ENCODE measurements around the gene PTCD1. TPM values are rescaled to one million over a fixed set of nuclear protein-coding genes. Genes with fewer than 3 reads are reported as not detected.
"Not testable (repeated sequence)": the region's sequence is repeated elsewhere in the genome, so short reads cannot be mapped to it uniquely, and the experiment has no call there.

PTCD1 gene
- total RNA-seq, 8 experiments from 2014 or later, result 4.9 to 18.9 (median 7.1) TPM

DNA sequence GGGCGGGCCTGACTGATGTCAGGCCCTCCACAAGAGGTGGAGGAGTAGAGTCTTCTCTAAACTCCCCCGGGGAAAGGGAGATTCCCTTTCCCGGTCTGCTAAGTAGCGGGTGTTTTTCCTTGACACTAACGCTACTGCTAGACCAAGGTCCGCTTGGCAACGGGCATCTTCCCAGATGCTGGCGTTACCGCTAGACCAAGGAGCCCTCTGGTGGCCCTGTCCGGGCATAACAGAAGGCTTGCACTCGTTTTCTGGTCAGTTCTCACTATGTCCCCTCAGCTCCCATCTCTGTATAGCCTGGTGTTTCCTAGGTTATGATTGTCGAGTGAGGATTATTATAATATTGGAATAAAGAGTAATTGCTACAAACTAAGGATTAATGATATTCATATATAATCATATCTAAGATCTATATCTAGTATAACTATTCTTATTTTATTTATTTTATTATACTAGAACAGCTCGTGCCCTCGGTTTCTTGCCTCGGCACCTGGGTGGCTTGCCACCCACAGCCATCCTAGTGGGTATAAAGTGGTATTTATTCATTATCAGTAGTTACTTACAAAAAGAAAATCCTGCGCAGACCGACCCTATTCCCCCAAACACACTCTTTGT is 23.0 kb downstream of the PTCD1 start:
- ATAC-seq (replicated peaks in 6 of 8); in situ Hi-C loops (cut with MboI; ENCODE audit: low pct_unique_long_range_greater_than_20kb in 2 of 9, low sequenced_read_pairs in 9 of 9, unreplicated experiment in 9 of 9); H3K4me3 ChIP-seq; H3K4me1 ChIP-seq (replicated peaks in 1 of 2); H3K27ac ChIP-seq: not testable (repeated sequence)
- WGBS, 10 experiments, result 52 to 100% (median 76%) methylated on average over 1 to 9 of the region's 17 CpGs; no CpG with 5 or more reads in 1 of the 10 experiments

DNA sequence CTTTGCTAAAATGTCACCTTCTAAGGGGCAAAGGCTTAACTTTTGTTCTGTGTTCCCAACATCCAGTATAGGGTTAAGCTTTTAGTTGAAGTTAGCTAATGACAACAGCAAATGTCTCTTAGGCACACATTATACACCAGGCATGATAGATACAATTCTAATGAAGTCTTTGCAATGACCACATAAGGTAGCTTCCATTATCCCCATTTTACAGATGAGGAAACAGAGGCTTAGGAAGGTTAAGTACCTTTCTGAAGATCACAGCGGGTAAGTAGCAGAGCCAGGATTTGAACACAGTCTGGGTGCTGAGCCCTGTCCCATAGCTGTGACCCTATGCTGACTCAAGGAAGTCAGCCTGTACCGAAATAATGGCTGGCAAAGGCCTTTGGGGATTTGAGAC is 28.0 kb downstream of the PTCD1 start:
- no peak for ATAC-seq (replicated peaks in 6 of 8)
- H3K27ac ChIP-seq, result no peak overlapping the region
- 83 to 100% (median 100%) methylated on average over 1 to 2 of the region's 2 CpGs; no CpG with 5 or more reads in 2 of the 10 experiments for WGBS, 10 experiments
- peak overlapping the region in 2 of 5 donors; percentile 91 to 93 for H3K4me3 ChIP-seq
- H3K4me1 ChIP-seq (replicated peaks in 1 of 2), result peaks cover 13 to 16% of the 10 kb centered on the region in 2 donors
- in situ Hi-C loops (cut with MboI; ENCODE audit: low pct_unique_long_range_greater_than_20kb in 2 of 9, low sequenced_read_pairs in 9 of 9, unreplicated experiment in 9 of 9), result no loop called here

DNA sequence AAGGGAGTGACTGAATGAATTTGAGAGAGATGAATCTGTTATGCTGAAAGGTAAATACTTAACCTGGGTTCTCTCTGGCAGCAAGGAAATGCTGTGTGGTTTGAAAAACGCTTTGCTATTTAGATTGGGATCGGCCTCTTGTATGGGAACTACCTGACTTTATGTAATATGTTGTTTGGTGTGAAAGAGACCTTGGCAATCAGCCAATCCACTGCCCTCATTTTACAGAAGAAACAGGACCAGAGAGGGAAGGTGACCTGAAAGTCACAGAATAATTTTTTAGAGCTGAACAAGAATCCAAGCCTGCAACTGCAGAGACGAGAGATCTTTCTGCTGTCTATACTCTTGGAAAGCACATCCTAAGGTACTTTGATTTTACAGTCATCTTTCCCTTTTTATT is 28.8 kb downstream of the PTCD1 start:
- peak overlapping the region; percentile 48 to 95 (median 91) for H3K4me3 ChIP-seq
- peaks cover 13 to 16% of the 10 kb centered on the region in 2 donors for H3K4me1 ChIP-seq (replicated peaks in 1 of 2)
- WGBS, 10 experiments, result 6 to 100% (median 33%) methylated on average over 1 to 3 of the region's 3 CpGs; no CpG with 5 or more reads in 1 of the 10 experiments
- H3K27ac ChIP-seq, result peak overlapping the region in 1 of 2 donors; percentile 100
- in situ Hi-C loops (cut with MboI; ENCODE audit: low pct_unique_long_range_greater_than_20kb in 2 of 9, low sequenced_read_pairs in 9 of 9, unreplicated experiment in 9 of 9), result no loop called here
- ATAC-seq (replicated peaks in 6 of 8), result no peak

DNA sequence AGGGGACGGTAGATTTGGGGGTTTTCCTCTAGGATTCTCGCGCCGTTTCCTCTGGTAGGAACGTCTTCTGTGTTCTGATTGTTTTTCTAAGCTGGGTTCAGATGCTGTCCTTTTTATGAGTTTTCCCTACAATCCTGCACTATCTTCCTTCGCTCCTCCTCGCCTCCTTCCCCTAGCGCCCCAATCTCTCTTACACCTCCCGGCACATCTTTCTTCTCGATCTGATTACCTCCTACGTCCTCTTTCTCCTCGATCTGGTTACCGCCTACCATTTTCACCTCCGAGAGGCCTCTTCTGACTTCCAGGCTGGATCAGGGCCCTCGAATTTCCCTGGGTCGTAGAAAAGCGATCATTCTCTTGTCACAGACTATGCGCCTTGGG is 29.4 kb downstream of the PTCD1 start:
- peak in 2 of 8 experiments; percentile 1 to 2 for ATAC-seq (replicated peaks in 6 of 8)
- WGBS, 10 experiments, result 0 to 1% (median 0%) methylated on average over 5 to 17 of the region's 18 CpGs; no CpG with 5 or more reads in 3 of the 10 experiments
- in situ Hi-C loops (cut with MboI; ENCODE audit: low pct_unique_long_range_greater_than_20kb in 2 of 9, low sequenced_read_pairs in 9 of 9, unreplicated experiment in 9 of 9), result no loop called here
- H3K4me3 ChIP-seq, result peak overlapping the region; percentile 48 to 95 (median 91)
- H3K27ac ChIP-seq, result peak overlapping the region; percentile 100
- H3K4me1 ChIP-seq (replicated peaks in 1 of 2), result peaks cover 13 to 16% of the 10 kb centered on the region in 2 donors

DNA sequence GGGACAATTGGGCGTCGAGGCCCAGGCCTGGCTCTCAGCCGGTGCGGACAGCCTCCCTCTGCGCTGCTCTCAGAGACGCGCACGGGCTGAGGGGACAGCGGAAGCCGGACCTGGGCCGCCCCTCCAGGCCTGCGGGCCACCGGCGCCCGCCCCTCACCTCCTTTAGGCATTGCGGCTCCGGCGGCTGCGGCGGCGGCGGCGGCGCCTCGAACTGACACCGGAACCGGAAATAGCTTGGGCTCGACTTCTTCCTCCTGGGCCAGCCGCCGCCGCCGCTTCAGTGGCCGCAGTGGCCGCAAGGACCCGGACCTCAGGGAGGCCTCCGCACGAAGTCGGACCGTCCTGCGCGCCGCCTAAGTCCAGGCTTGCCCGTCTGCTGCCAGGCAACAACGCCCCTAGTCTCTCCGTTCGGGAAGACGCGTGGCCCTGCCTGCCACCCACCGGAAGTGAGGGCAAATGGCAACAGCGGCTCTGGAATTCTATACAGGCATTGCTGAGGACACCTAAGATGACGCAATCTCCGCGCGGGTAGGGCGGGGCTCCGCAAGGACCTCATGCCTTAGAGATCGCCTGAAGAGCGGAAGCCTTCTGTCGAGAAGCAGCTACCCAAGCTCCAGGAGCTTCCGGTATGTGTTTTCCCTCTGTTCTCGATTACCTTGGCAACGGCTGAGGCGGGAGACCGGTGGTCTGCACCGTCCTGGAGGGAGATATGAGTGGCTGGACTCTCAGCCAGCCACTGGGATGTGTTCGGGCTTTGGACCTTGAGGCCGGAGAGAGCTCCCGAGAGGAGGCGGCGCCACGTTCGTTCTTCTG is 30.0 kb downstream of the PTCD1 start, which contains the start of the genes BUD31 and PDAP1:
BUD31 (plus strand) TSS at position 591 of the 813 bp plus-strand sequence. CDS start 2,124 bp downstream, outside the sequence.
PDAP1 (minus strand) TSS at position 219 of the 813 bp plus-strand sequence; CDS start at position 170, 49 bp downstream.
- in situ Hi-C loops (cut with MboI; ENCODE audit: low pct_unique_long_range_greater_than_20kb in 2 of 9, low sequenced_read_pairs in 9 of 9, unreplicated experiment in 9 of 9), result no loop called here
- 0 to 12% (median 0%) methylated on average over 1 to 10 of the region's 72 CpGs; no CpG with 5 or more reads in 4 of the 10 experiments for WGBS, 10 experiments
- Histone ChIP-seq H3K4me1 (replicated peaks in 1 of 2) (peaks cover 13 to 16% of the 10 kb centered on the region in 2 donors), H3K27ac (peak within 1 kb of the TSS; percentile 100), H3K4me3 (peak within 1 kb of the TSS; percentile 48 to 95 (median 91))
- peak; percentile 74 to 93 (median 90) for ATAC-seq (replicated peaks in 6 of 8)

DNA sequence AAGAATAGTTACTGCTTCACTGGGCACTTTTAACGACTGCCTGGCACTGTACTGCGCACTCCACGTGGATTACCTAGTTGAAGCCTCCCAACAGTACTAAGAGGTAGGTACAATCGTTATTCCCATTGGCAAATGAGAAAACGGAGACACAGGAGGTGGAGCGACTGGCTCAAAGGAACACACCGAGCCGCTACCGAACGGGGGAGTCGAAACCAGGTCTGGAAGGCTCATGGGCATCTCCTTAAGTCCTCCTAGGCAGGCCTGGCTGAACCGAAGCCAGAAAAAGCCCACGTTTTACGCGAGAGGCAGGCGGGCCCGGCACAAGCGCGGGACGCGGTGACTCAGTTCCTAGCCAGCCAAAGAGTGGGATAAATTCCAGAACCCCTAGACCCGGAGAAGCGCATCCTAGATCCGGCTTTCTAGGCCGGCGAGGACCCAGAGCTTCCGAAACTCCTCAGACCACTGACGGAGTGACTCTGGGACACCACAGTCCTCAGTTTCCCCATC is 30.7 kb downstream of the PTCD1 start:
- ATAC-seq (replicated peaks in 6 of 8), result peak; percentile 4 to 39 (median 10)
- in situ Hi-C loops (cut with MboI; ENCODE audit: low pct_unique_long_range_greater_than_20kb in 2 of 9, low sequenced_read_pairs in 9 of 9, unreplicated experiment in 9 of 9), result no loop called here
- Histone ChIP-seq H3K27ac (peak overlapping the region; percentile 100), H3K4me3 (peak overlapping the region; percentile 48 to 95 (median 91)), H3K4me1 (replicated peaks in 1 of 2) (peaks cover 13 to 16% of the 10 kb centered on the region in 2 donors)
- WGBS, 10 experiments, result 0 to 6% (median 0%) methylated on average over 1 to 17 of the region's 28 CpGs; no CpG with 5 or more reads in 2 of the 10 experiments

DNA sequence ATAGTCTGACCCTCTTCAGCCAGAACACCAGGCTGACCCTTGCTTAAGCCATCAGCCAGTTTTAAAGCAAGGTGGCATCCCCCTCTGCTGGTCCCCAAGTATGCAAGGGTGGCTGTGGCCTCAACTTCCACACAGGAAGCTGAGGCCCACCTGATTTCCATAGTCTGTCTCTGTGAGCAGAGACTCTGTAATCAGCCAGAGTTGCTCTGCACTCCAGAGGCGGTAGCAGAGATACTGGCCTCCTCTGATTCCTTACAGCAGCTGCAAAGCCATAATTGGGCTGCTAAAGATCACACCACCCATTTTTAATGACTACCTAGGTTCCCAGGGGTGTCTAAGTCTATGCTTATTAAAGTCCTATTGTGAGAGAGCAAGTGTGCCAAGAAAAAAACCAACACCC is 32.0 kb downstream of the PTCD1 start:
- in situ Hi-C loops (cut with MboI; ENCODE audit: low pct_unique_long_range_greater_than_20kb in 2 of 9, low sequenced_read_pairs in 9 of 9, unreplicated experiment in 9 of 9), result no loop called here
- Histone ChIP-seq H3K4me3 (no peak overlapping the region), H3K27ac (no peak overlapping the region), H3K4me1 (replicated peaks in 1 of 2) (peaks cover 13 to 16% of the 10 kb centered on the region in 2 donors)
- 67 to 100% (median 80%) methylated on average over 1 of the region's 1 CpG; no CpG with 5 or more reads in 7 of the 10 experiments for WGBS, 10 experiments
- no peak for ATAC-seq (replicated peaks in 6 of 8)

DNA sequence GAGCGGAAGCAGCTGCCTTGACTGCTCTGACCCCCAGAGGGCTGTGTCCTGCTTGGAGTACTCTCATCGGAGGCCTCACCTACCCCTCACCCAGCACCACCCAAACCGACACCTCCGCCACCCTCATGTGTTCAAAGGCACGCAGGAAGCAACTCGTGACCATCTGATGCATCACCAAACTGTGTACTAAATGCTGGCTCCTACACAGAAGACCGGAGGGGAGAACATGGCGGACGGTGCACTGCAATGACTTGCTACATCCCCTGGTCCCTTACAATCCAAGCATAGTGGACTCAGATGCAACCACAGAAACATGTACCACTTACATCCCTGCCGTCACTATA is 33.6 kb downstream of the PTCD1 start:
- ATAC-seq (replicated peaks in 6 of 8), result no peak
- WGBS, 10 experiments, result 80 to 100% (median 95%) methylated on average over 1 to 9 of the region's 10 CpGs; no CpG with 5 or more reads in 3 of the 10 experiments
- Histone ChIP-seq H3K27ac (no peak overlapping the region), H3K4me3 (no peak overlapping the region), H3K4me1 (replicated peaks in 1 of 2) (peaks cover 7 to 10% of the 10 kb centered on the region in 2 donors)
- in situ Hi-C loops (cut with MboI; ENCODE audit: low pct_unique_long_range_greater_than_20kb in 2 of 9, low sequenced_read_pairs in 9 of 9, unreplicated experiment in 9 of 9), result no loop called here

DNA sequence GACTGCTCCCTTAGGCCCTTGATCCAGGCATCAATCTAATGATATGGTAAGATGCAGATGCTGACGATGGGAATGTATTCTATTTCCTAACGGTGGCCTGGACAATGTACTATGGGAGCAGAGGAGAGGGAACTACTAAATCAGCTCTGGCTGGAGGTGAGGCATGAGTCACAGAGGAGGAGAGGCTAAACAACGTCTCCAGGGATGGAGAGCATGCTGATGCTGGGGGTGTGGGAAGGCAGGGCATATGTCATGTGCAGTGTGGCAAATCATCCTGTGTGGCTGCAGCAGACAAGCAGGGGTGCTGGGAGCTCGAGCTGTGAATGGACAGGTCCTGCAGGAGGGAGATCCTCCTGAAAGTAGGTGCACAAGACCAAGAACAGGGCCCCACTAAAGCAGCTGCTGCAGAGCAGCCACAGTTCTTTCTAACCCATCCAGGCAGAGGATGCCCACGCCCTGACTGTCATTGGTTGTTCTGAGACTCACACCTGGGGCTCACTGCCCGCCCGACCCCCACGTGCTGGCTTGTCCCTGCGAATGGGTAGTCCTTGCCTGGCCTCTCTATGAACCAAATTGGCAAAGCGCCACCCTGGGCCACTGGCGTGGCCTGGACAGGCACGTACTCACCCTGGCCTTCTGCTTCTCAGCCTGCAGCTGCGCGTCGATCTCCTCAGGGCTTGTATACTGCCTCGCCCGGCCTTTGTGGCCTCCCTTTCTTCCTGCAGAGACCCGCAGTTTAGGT is 34.2 kb downstream of the PTCD1 start:
- Histone ChIP-seq H3K4me3 (no peak overlapping the region), H3K27ac (no peak overlapping the region), H3K4me1 (replicated peaks in 1 of 2) (peaks cover 5 to 8% of the 10 kb centered on the region in 2 donors)
- in situ Hi-C loops (cut with MboI; ENCODE audit: low pct_unique_long_range_greater_than_20kb in 2 of 9, low sequenced_read_pairs in 9 of 9, unreplicated experiment in 9 of 9), result no loop called here
- ATAC-seq (replicated peaks in 6 of 8), result peak in 2 of 8 experiments; percentile 2 to 12
- WGBS, 10 experiments, result 20 to 100% (median 92%) methylated on average over 1 to 8 of the region's 18 CpGs; no CpG with 5 or more reads in 3 of the 10 experiments

DNA sequence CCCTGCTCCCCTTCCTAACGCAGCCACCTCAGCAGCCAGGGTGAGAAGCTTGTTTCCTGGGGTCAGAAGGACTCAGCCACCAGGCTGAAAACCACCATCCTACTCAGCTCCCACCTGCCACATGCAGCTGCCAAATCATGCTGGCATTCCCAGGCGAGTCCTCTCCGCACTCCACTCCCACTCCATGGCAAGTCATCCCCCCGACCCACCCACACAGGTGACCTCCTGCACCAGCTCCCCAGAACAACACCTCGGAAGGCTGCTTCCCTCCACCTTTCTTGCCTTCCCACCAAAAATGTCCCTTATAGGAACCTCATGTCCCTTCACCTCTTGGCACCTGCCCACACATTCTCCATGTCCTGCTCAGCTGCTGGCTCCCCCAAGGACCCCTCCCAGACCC is 34.8 kb downstream of the PTCD1 start:
- no peak for ATAC-seq (replicated peaks in 6 of 8)

DNA sequence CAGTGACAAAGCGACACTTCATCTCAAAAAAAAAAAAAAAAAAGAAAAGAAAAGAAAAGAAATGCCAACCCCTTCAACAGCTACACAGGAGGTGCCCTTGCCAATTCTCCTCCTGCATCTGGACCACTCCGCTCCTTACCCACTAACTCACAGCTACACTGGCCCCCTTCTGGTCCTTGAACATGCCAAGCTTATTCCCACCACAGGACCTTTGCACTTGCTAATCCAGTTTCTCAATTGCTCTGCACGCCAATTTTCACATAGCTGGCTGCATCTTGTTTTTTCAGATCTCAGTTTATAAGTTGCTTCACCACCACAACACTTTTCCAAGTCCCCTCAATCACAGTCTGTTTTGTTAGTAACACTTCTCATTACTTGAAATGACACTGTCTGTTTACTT is 35.7 kb downstream of the PTCD1 start:
- Histone ChIP-seq H3K27ac (no peak overlapping the region), H3K4me3 (no peak overlapping the region), H3K4me1 (replicated peaks in 1 of 2) (peaks cover 5 to 8% of the 10 kb centered on the region in 2 donors)
- ATAC-seq (replicated peaks in 6 of 8), result no peak
- in situ Hi-C loops (cut with MboI; ENCODE audit: low pct_unique_long_range_greater_than_20kb in 2 of 9, low sequenced_read_pairs in 9 of 9, unreplicated experiment in 9 of 9), result no loop called here
- 80 to 100% (median 100%) methylated on average over 1 to 2 of the region's 3 CpGs; no CpG with 5 or more reads in 3 of the 10 experiments for WGBS, 10 experiments

More for the DNA sequence above, 34.8 kb downstream of the PTCD1 start:
- H3K4me1 ChIP-seq (replicated peaks in 1 of 2), result peaks cover 5 to 8% of the 10 kb centered on the region in 2 donors
- in situ Hi-C loops (cut with MboI; ENCODE audit: low pct_unique_long_range_greater_than_20kb in 2 of 9, low sequenced_read_pairs in 9 of 9, unreplicated experiment in 9 of 9), result no loop called here
- 98 to 100% methylated on average over 1 to 5 of the region's 5 CpGs; no CpG with 5 or more reads in 8 of the 10 experiments for WGBS, 10 experiments
- H3K27ac ChIP-seq, result no peak overlapping the region
- H3K4me3 ChIP-seq, result no peak overlapping the region

DNA sequence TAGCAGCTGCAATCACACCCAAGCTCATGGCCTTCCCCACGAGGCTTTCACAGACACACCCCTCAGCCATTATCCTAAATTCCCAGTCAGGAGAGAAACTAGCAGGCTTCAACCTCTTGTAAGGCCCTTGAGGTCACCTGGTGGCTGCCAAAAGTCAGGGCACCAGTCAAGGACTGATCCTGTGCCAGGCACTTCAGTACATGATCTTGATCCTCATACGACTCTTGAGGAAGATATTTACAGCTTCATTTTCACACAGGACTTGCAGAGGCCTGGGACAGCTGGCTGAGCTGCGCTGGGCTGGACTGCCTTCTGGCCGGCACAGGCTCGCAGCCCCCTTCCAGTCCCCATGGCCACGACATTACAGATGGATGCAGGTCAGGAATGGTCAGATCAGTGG is 39.0 kb downstream of the PTCD1 start:
- WGBS, 10 experiments, result 61 to 100% (median 80%) methylated on average over 1 to 3 of the region's 6 CpGs; no CpG with 5 or more reads in 5 of the 10 experiments
- ATAC-seq (replicated peaks in 6 of 8), result no peak
- in situ Hi-C loops (cut with MboI; ENCODE audit: low pct_unique_long_range_greater_than_20kb in 2 of 9, low sequenced_read_pairs in 9 of 9, unreplicated experiment in 9 of 9), result no loop called here

More for the DNA sequence above, 39.0 kb downstream of the PTCD1 start:
- H3K4me3 ChIP-seq, result no peak overlapping the region
- no peaks in the 10 kb centered on the region for H3K4me1 ChIP-seq (replicated peaks in 1 of 2)
- H3K27ac ChIP-seq, result no peak overlapping the region

Data from motor neuron (in vitro differentiated cells).